HG03342 (cell line): Measurements from ENCODE around the gene DNAH11.
A peak's percentile ranks its signal among the peaks of the same experiment; 100 is the strongest.
"Not testable (repeated sequence)": the region's sequence is repeated elsewhere in the genome, so short reads cannot be mapped to it uniquely, and the experiment has no call there.

Source experiments
- ATAC-seq: cut with Tn5 transposase; IDR thresholded peaks from one replicate; pipeline ENCODE4 v1.9.1; 2021; ENCODE audit warnings: mild to moderate bottlenecking, moderate library complexity; ENCODE audit not compliant: unreplicated experiment

DNAH11 gene

DNA sequence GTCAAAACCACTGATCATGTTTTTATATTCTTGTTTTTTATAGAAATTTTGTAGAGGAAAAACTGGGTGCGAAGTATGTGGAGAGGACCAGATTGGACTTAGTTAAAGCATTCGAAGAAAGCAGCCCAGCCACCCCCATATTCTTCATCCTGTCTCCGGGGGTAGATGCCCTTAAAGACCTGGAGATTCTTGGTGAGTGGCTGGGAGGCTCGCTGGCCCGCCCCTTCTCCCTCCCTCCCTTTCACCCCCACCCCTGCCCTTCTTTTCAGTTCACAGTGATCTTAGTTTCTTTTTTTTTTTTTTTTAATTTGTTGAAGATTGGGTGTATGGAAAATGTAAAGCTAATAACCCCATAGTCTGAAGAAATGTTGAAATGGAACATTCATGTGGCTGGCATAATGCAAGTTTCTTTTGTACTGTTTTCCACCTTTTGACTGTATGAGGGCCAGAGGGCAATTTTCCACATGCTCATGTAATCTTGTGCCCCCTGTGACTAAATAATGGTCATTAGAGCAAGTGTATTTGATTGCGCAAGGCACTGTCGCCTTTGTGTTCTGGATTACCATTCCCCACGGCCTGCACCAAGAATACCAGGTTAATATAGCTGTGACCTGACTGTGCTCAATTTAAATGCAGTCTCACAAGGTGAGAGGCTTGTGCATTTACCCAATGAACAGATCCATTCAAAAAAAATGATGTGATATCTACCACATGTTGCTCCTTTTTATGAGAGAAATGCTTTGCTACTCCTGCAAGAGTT, 325.2 kb downstream of the DNAH11 start:
- ATAC-seq = no peak

DNA sequence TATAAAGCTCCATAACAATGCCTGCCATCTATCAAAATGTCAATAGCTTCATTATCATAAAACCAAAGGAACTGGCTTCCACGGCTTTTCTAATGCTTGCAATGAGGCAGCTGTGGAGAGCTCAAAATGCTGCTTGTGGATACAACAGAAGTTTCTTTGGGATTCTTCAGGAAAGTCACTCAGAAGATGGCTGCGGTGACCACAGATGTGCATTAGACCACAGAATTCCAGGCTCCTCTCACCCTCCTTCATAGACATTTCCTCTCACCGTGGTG, 325.7 kb downstream of the DNAH11 start:
- no peak for ATAC-seq

DNA sequence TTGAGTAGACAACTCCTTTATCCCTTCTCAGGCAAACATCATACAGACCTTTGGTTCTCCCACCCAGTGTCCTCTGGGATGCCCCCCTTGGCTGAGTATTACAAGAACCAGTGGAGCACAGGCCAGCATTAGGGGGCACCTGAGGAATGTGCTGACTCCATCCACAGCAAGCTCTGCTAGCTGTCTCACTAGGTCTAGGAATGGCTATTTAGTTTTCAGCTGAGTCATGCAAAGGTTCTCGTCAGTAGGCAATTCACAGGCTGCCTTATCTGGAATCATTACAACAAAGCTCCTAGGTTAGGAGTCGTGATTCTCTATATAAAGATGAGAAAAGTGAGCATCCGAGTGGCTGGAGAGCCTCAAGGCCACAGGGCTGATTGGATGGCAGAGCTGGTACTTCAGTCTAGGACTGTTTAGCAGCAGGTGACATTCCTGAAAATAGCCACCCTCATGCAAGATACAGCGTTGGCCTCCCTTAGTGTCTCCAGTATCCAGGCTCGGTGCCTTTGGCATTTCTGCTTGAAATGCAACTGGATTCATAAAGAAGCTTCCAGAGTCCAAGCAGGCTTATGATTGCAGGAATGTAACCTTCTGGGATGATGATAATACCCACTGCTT, 327.1 kb downstream of the DNAH11 start:
- no peak for ATAC-seq

DNA sequence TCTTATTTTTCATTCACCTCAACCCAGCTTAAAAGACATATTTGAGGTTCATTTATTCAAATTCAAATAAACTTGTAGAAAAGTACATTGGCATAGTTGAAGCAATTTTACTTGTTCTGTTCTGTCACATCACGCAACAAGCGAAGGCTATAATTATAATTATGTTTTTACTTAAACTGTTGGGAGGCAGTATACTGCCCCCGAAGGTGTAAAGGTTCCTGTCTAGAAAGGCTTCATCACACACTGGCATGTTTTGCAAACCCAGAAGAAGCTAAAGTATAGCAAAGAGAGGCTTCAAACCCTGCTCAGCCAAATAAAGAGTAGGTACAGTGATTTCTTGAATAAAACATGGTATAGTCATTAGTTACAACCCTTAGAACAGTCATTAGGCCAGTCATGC, 340.2 kb downstream of the DNAH11 start:
- ATAC-seq = no peak

DNA sequence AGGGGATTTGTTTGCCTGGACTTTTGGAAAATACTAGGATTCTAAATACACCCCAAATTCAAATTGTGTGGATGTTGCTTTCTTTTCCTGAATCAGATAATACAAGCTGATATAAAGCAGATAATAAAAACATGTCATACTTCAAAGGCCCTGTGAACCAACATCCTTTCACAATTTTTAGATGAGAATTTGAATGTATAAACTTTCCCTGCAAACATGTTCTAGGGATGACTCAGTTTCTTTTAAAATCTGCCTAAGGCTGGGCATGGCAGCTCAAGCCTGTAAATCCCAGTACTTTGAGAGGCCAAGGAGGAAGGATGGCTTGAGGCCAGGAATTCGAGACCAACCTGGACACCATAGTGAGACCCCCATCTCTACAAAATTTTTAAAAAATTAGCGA, 340.7 kb downstream of the DNAH11 start:
- ATAC-seq = not testable (repeated sequence)

DNA sequence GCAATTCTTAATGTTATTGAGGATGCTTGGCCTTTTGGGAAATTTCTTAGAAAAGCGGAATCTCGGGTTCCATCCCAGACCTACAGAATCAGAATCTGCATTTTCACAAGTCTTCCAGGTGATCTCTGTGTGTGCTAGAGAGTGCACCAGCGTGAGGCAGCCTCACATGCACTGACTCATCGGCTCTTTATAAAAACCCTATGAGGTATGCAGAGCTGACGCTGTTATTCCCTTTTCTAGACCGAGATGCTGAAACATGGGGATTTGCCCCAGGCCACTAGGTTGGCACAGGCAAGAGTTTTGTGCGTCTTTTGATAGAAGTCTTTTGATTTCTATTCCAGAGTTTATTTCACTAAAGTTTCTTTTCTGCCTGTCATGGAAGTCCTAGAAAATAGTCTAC, 341.7 kb downstream of the DNAH11 start:
- ATAC-seq = no peak

DNA sequence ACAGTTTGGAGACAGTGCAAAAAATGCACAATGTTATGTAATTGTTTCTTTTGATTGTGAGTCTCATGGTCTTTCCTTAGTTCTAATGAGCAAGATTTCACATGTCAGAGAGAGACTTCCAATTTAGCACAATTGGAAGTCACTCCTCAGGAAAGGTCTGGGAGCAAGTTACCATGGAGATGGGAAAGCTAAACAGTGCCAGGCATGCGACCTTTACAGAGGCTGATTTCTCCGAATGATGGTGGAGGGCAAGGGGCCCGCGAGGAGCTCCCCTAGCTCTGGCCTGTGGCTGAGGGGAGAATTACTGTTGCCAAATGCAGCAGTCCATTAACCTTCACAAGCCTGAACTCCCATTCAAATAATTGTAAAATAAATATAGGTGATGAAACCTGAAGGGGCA, 343.6 kb downstream of the DNAH11 start:
- ATAC-seq = no peak

DNA sequence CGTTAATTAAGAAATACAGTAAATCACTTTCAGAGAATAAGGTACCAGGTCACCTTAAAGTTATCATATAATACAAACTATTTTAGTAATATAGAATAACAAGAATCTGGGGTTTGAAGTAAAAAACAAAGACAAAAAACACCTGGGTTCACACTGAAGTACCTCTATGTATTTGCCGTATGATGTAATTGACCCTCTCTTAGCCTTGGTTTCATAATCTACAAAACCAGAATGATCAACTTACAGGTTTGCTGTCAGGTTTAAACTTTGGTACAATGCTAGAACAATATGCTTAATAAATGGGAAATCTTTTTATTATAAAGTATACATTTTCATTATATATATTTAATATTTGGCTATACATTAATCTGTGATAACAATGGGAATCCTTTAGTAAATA, 344.5 kb downstream of the DNAH11 start:
- ATAC-seq = no peak

DNA sequence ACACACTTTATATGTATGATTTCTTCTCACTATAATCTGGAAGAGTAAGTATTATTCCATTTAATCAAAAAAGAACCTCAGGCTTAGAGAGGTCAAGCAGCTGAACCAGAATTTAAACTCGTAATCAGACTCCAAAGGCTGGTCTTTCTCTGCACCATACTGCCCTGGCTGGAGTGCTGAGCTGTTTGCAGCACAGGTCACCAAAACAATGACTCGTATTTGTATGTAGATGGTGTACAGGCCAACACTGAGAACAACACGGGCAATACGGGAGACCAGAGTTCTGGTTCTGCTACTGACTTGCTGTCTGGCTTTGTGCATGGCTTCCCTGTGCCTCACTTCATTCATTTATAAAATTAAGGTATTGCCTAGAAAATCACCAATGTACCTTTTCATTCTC, 344.9 kb downstream of the DNAH11 start:
- ATAC-seq = no peak

DNA sequence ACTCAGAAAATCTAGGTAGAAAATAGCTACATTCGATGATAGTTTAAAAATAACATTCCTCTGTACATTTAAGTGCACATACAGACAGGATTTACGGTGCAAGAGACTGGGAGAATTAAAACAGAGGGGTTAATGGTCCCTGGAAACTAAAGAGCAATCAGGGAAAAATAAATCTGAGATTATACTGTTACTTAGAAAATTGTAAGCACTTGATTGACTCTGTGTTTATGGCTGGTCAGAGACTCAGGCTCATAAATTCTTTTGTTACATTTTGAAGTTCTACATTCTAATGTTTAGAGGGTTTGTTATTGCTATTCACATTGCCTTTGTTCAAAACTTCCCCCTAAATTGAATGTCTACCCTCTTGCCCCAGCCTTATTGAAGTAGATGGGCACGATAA, 348.5 kb downstream of the DNAH11 start:
- no peak for ATAC-seq

DNA sequence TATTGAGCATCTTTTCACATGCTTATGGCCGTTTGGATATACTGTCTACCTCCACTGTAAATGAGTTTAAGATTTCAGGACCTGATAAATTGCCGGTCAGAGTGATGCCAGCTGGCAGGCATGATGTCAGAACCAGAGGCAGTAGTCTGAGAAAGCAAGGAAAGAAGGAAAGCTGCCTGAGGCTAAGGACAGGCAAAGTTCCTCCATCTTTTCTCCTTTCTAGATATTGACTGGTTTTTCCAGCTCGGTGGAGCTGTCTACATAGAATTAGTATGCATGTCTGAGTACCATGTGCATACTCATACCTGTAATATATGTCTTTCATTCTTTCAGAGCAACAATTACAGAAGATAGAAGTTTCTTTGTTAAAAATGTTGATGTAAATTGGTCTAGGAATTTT, 350.6 kb downstream of the DNAH11 start:
- ATAC-seq = no peak

DNA sequence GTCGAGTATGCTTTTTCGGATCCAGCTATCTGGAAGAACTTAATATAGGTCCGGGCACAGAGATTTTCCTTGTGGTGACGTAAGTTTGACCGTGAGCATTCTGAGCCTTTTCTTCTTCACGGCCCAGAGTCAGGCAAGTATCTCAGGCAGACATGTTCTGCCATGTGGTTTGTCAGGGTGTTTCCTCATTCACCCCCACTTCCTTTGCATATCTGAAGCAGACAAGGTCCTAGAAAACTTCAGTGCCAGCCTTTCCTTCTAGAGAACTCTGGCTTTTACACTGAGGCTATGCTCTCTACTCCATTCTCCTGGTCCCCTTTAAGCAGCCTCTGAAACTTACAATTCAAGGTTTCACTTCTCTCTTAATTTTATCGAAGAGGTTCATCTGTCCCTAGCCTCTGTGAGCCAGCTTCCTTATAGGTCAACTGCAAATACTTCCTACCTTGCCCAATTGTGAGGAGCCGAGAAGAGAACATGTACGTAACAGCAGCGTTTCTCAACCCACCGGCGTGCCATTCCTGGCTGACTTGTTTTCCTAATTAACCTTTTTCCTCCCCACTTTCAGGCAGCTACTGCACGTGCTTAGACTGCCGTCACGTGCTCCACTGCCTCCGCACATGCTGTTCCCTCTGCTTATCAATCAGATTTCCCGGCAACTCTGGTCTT, 355.6 kb downstream of the DNAH11 start:
- peak; percentile 83 for ATAC-seq

DNA sequence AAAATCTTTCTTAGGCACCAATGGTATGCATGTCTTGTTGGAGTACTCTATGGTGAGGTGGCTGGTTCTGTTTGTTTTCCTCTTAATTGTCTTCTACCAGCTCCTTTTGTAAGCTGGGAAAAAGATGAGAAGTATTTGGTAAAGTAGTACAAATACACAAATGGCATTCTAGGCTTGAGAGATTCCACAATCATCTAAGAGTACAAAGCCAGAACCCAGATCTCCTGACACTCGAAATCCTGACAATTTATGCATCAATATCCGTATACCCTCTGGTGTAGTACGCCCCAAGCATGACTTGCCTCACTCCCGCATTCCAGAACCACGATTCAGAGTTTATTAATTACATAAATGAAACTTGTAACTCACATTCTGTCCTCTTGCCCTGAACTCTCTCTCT, 359.4 kb downstream of the DNAH11 start:
- no peak for ATAC-seq

DNA sequence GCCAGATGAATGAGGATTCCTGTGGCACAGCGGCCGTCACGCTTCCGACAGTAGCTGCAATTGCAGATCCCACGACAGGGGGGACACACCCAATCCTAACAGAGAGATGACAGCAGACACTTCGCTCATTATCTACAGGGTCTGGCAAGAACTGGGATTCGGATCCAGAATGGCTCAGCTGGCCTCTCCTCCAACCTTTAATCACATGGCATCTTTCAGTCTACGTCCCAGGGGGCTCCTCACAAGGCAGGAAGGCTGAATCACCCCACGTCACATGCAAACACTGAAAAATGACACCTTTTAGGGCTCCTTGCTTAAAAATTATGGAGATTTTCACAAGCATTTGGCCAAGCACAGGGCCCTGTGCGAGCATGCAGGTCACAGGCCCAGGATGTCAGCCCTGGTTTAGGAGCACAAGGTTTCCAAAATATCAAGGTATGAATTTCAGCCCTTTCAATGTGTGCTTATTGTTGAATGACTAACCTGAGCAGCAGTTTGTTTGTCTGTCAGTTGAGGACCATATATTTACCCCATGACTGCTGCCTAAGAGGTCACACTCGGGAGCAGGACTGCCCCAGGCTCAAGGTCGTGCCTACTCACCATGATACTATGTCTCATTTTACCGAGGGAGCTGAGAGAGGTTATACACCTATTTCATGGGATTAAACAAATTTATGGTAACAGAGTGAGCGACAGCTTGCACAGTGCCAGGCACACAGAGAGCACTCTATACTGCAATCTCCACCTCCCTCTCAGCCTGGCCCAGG, 360.4 kb downstream of the DNAH11 start:
- no peak for ATAC-seq

DNA sequence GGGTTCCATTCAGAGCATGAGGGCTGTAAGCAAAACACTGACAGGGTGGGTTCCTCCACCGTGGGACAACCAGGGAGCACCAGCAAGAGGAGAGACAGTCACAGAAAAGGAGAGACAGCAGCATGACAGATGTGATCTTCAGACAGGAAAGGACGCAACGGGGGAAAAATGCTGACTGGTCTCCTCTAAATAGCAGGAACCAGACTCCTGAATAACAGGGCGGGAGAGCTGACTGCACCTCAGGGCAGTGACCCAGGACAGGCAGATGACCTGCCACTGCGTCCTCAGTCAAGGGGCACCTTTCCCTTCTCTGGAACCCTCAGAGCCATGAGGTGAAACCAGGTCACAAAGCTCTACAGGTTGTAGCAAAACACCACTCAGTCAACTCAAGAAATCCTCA, 365.9 kb downstream of the DNAH11 start:
- no peak for ATAC-seq

DNA sequence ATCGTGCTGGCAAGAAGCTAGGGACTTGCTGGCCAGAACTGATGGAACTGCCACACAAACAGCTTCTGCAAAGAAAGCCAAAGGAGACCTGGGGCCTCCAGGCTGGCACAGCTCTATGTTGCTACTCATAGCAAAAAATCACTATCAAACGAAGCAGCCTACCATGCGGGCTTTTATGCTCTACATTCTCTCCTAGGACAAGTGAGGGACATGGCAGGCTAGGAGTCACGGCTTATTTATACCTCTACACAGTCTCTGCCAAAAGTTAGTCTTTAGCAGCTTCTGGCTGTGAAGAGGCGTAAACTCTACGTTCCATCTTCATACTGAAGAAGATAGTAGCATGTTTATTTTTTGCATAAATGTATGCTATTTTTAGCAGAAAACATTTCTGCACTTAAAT, 367.4 kb downstream of the DNAH11 start:
- no peak for ATAC-seq

DNA sequence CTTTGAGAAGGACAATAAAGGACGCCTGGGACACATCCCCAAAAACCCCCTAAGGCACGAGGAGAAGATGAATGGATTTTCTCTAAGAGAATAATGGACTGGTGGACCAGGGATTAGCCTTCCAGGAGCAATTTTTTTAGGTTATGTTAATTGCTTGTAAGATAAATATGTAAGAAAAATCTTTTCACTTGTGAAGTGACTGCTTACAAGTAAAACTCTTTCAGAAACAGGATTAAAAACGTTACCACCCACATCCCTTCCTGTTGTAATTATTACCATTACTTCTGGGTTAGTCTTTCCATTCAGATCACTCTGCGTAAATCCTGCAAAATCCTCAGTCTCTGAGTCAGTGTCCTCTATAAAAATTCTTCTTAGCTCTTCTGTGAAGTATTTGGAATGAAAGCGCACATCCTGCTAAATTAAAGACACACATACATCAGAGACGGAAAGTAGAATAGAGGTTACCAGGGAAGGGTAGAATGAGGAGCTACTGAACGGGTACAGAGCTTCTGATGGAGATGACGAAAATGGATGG, 368.6 kb downstream of the DNAH11 start:
- ATAC-seq = no peak

DNA sequence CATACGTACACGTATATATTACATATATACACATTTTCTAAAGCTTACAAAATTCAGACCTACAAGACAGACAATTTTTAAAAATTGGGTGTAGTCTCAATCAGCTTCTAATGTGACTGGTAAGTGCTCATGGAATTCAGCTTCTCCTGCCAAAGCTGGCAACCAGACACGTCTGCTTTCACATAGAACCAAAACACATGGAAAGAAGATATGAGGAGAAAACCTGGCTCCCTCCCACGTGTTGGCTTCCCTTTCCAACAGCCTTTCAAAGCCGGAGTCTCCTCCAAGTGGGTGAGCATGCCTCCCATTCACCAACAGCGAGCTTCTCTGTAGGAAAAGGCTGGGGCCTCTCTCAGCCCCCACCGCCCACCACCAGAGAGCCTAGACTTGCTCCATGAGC, 369.5 kb downstream of the DNAH11 start:
- no peak for ATAC-seq

DNA sequence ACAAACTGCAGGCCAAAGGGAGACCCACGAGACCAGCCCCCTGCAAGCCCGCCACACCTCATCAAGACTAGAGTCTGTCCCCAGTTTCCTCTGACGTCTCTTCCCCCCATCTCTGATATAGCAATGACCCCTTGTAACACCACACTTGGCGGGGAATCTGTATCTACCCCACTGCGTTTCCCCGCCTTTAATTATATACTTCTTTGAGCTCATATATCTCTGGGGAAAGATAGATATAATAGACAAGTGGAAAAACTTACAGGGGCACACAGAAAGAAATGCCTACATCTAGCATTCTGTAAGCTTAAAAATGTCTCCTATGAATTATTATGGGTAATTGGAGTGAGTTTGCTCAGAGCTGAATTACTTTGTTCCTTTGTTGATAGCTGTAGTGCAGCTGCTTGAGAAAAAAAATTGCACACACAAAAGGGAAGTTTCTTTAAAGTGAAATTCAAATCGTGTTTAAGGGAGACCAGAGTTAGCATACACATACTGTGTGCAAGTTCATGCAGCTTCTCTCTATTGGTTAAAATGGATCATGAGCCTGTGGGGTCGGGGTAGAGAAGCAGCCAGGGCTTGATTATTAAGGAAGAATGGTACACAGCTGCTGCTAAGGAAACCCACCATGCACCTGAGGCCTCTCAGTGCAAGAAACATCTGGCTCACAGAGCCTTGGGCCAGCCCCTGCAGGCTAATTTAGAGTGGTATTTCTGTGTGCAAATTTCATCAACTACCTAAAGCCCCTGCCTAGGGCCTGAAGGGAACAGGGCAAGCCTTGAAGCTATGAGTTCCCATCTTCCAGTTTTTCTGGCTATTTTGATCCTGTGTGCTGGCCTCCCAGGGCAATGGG, 370.3 kb downstream of the DNAH11 start:
- ATAC-seq = no peak

DNA sequence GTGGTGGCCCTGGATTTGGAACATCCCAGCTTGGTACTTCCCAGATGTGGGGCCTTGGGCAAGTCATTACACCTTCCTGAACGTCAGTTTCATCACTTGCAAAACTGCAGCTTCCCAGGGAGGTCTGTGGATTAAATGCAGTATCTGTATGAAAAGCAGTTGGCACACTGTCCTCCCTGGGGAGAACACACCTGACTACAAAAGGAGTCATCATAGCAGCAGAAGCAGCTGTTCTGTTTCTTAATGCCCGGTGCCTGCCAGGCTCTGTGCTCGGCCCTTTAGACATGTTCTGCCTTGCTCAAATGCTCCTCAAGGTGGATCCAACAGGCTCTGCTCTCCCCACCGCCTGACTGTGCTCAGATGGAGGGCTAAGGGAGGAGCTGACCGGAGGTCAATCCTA, 371.8 kb downstream of the DNAH11 start:
- no peak for ATAC-seq

DNA sequence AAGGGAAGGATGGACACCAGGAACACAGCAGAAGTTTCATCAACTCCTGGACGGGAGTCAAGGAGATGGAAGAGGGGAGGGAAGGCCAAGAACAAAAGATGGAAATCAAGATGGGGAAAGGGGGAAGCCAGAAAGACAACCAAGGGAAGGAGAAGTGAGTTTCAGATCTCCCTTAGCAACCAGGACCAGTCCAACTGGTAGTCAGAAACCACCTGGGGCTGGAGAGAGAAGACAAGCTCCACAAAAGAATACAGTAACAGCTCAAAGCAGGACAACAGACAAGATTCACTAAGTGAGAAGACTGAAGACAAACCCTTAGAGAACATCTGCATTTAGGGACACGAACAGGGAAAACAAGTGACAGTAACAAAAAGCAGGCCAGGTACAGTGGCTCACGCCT, 372.3 kb downstream of the DNAH11 start:
- no peak for ATAC-seq
